ENCODE results near the gene PI4KB.

- TF ChIP-seq CTCF (IDR thresholded peaks at IDR 0.05) (no peak), ZFX (IDR thresholded peaks at IDR 0.05; ENCODE audit: borderline replicate concordance) (no peak)
These were observed 13.7 kb downstream of the PI4KB start for GRCh38 chr1:151313501-151313900.

All from 22Rv1 (cell line).